HG02623 (cell line): ENCODE results near the gene OR2A14.
"Not testable (repeated sequence)": the region's sequence is repeated elsewhere in the genome, so short reads cannot be mapped to it uniquely, and the experiment has no call there.

Experiments used
- ATAC-seq: cut with Tn5 transposase; IDR thresholded peaks from one replicate; pipeline ENCODE4 v1.9.1; 2021; ENCODE audit warnings: moderate library complexity; ENCODE audit not compliant: unreplicated experiment

OR2A14 gene

GRCh38 chr7:144148224-144148827 is 25.4 kb downstream of the OR2A14 start:
- ATAC-seq = no peak

GRCh38 chr7:144158861-144159260 is 35.9 kb downstream of the OR2A14 start:
- ATAC-seq = no peak

GRCh38 chr7:144164784-144165183 is 41.8 kb downstream of the OR2A14 start:
- ATAC-seq = no peak

GRCh38 chr7:144171594-144172350 is 48.8 kb downstream of the OR2A14 start:
- not testable (repeated sequence) for ATAC-seq

- ATAC-seq = no peak
Observed at GRCh38 chr7:144174613-144175012, 51.6 kb downstream of the OR2A14 start.

- peak; percentile 98 for ATAC-seq
Observed at GRCh38 chr7:144178380-144179164, 55.6 kb downstream of the OR2A14 start.

GRCh38 chr7:144179165-144179479 is 56.1 kb downstream of the OR2A14 start:
- not testable (repeated sequence) for ATAC-seq
